A673 (cell line): ENCODE data around the gene RNF31. TPM values are rescaled to one million over a fixed set of nuclear protein-coding genes. Genes with fewer than 3 reads are reported as not detected.

Experiments
- BruUV-seq: library from RNA; stranded (reverse); fragments of 400-500 nt; replicated peaks from 2 replicates; lab custom pipeline; 2021; lab: Mats Ljungman, UMichigan
- CTCF ChIA-PET: fragments of 300-600 bp; sonication (Branson Sonifier 250); formaldehyde crosslinking; loops from one replicate; lab custom pipeline; 2022; ENCODE audit warnings: antibody characterized with exemption; lab: Charles Lee
- POLR2A ChIA-PET: fragments of 300-600 bp; sonication (Branson Sonifier 250); formaldehyde crosslinking; loops from one replicate; lab custom pipeline; 2022; ENCODE audit warnings: antibody characterized with exemption; ENCODE audit not compliant: low non-redundant PET; lab: Charles Lee
- DNase-seq: peaks from one replicate; pipeline ENCODE4 v3.0.0-alpha.2; 2015; ENCODE audit warnings: low spot score
- H3K27ac ChIP-seq: fragments of 200-600 bp; sonication (generic); 2 replicates; pipeline ENCODE4 v1.5.1; 2016; ENCODE audit warnings: mixed run types, low read depth, mild to moderate bottlenecking, mixed read lengths, antibody characterized with exemption, low read length; ENCODE audit not compliant: poor library complexity, severe bottlenecking
- H3K27me3 ChIP-seq: fragments of 200-600 bp; sonication (generic); replicated peaks from 2 replicates; pipeline ENCODE4 v1.6.1; 2017; ENCODE audit warnings: mixed run types, low read depth, mild to moderate bottlenecking, mixed read lengths, antibody characterized with exemption, low read length; ENCODE audit not compliant: insufficient read depth, poor library complexity
- H3K36me3 ChIP-seq: fragments of 200-600 bp; sonication (generic); 2 replicates; pipeline ENCODE4 v1.6.1; 2016; ENCODE audit warnings: mixed run types, mild to moderate bottlenecking, mixed read lengths, antibody characterized with exemption, low read length; ENCODE audit not compliant: insufficient read depth, poor library complexity, severe bottlenecking
- H3K4me1 ChIP-seq: fragments of 200-600 bp; sonication (generic); 2 replicates; pipeline ENCODE4 v1.6.1; 2017; ENCODE audit warnings: mixed run types, mild to moderate bottlenecking, mixed read lengths, antibody characterized with exemption, low read length; ENCODE audit not compliant: insufficient read depth, poor library complexity, severe bottlenecking
- H3K4me3 ChIP-seq: fragments of 200-600 bp; sonication (generic); 2 replicates; pipeline ENCODE4 v1.5.1; 2016; ENCODE audit warnings: low read depth, mixed run types, mild to moderate bottlenecking, mixed read lengths, low read length; ENCODE audit not compliant: poor library complexity, severe bottlenecking
- H3K9me3 ChIP-seq: fragments of 200-600 bp; sonication (generic); 2 replicates; pipeline ENCODE4 v1.6.1; 2016; ENCODE audit warnings: mixed run types, low read depth, mild to moderate bottlenecking, mixed read lengths, antibody characterized with exemption, low read length; ENCODE audit not compliant: poor library complexity, severe bottlenecking
- EZH2 ChIP-seq: fragments of 200-600 bp; sonication (generic); IDR thresholded peaks from 2 replicates; pipeline ENCODE4 v1.6.1; 2017; ENCODE audit warnings: borderline replicate concordance, low read depth, mild to moderate bottlenecking, mixed read lengths, antibody characterized with exemption, low read length; ENCODE audit not compliant: poor library complexity, severe bottlenecking
- intact Hi-C: fragments of 100-400 bp; cut with micrococcal nuclease; formaldehyde crosslinking; loops from one replicate; pipeline ENCODE4 v1.10.0; 2022; ENCODE audit not compliant: unreplicated experiment
- total RNA-seq: library from RNA; stranded (reverse); gene quantifications from 2 replicates; pipeline ENCODE4 v1.2.3, GENCODE V29; 2021
- TF ChIP-seq, protein P1 (sequence below): fragments of 300-800, 200-600 bp; sonication (generic); conservative IDR thresholded peaks from 2 replicates; pipeline ENCODE4 v1.5.1; 2017; ENCODE audit warnings: low read depth, mild to moderate bottlenecking, antibody characterized with exemption, low read length, moderate library complexity, mixed read lengths

The RNF31 gene
- total RNA-seq, 1 experiment from 2014 or later, result 62.1 TPM

GRCh38 chr14:24187539-24187915 is 40.2 kb downstream of the RNF31 start:
- H3K36me3 ChIP-seq, result peaks cover 44% of the 10 kb centered on the region
- POLR2A ChIA-PET, result no interaction called here

GRCh38 chr14:24188251-24189058 is 41.2 kb downstream of the RNF31 start, which contains the start of gene IPO4:
Gene IPO4, minus strand, starts transcription at chr14:24188816. Its CDS starts 29 bp downstream, at chr14:24188787.
- H3K27me3 ChIP-seq, result no peaks in the 10 kb centered on the region
- peak; percentile 99 for DNase-seq
- no peak for TF ChIP-seq EZH2
- H3K9me3 ChIP-seq, result no peaks in the 10 kb centered on the region
- intact Hi-C loops, result loop anchor here (5.0 kb wide), 1 partner anchor 41 kb away; the partner anchor contains the start of genes PSME2 and RNF31
- H3K4me3 ChIP-seq, result peak within 1 kb of the TSS; percentile 79
- H3K4me1 ChIP-seq, result peaks cover 9% of the 10 kb centered on the region
- peaks cover 41% of the 10 kb centered on the region for H3K36me3 ChIP-seq
- peak within 1 kb of the TSS; percentile 88 for H3K27ac ChIP-seq
- no TSS peak for BruUV-seq
- ChIA-PET POLR2A (interaction anchor here (0.6 kb wide), 1 partner anchor 123 kb away, joined by 5 read pairs; the partner anchor contains the start of gene LTB4R), CTCF (no interaction called here)

More at GRCh38 chr14:24187539-24187915, 40.2 kb downstream of the RNF31 start:
- DNase-seq, result no peak
- no peaks in the 10 kb centered on the region for H3K27me3 ChIP-seq
- CTCF ChIA-PET, result no interaction called here
- peak overlapping the region; percentile 79 for H3K4me3 ChIP-seq
- TF ChIP-seq EZH2, result no peak
- TF ChIP-seq, protein P1, sequence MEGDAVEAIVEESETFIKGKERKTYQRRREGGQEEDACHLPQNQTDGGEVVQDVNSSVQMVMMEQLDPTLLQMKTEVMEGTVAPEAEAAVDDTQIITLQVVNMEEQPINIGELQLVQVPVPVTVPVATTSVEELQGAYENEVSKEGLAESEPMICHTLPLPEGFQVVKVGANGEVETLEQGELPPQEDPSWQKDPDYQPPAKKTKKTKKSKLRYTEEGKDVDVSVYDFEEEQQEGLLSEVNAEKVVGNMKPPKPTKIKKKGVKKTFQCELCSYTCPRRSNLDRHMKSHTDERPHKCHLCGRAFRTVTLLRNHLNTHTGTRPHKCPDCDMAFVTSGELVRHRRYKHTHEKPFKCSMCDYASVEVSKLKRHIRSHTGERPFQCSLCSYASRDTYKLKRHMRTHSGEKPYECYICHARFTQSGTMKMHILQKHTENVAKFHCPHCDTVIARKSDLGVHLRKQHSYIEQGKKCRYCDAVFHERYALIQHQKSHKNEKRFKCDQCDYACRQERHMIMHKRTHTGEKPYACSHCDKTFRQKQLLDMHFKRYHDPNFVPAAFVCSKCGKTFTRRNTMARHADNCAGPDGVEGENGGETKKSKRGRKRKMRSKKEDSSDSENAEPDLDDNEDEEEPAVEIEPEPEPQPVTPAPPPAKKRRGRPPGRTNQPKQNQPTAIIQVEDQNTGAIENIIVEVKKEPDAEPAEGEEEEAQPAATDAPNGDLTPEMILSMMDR, result no peak
- no TSS peak for BruUV-seq
- H3K4me1 ChIP-seq, result peaks cover 9% of the 10 kb centered on the region
- H3K9me3 ChIP-seq, result no peaks in the 10 kb centered on the region
- intact Hi-C loops, result loop anchor here (5.0 kb wide), 1 partner anchor 40 kb away; the partner anchor contains the start of genes PSME2 and RNF31
- H3K27ac ChIP-seq, result no peak overlapping the region

GRCh38 chr14:24189059-24189375 is 41.7 kb downstream of the RNF31 start:
- Histone ChIP-seq H3K36me3 (peaks cover 40% of the 10 kb centered on the region), H3K27ac (peak overlapping the region; percentile 88), H3K27me3 (no peaks in the 10 kb centered on the region), H3K4me1 (peaks cover 9% of the 10 kb centered on the region), H3K4me3 (peak overlapping the region; percentile 79), H3K9me3 (no peaks in the 10 kb centered on the region)
- TF ChIP-seq EZH2, result no peak
- TF ChIP-seq, protein P1, result no peak
- no TSS peak for BruUV-seq
- ChIA-PET POLR2A (interaction anchor here (0.6 kb wide), 1 partner anchor 122 kb away, joined by 5 read pairs; the partner anchor contains the start of gene LTB4R), CTCF (no interaction called here)
- DNase-seq, result no peak
- intact Hi-C loops, result loop anchor here (5.0 kb wide), 1 partner anchor 42 kb away; the partner anchor contains the start of genes PSME2 and RNF31
